ENCODE measurements around the gene FAM210B.
"Not testable (repeated sequence)": the region's sequence is repeated elsewhere in the genome, so short reads cannot be mapped to it uniquely, and the experiment has no call there.

The FAM210B gene

GRCh38 chr20:56361900-56362299 lies 3.1 kb downstream of the FAM210B start:
- DNase-seq, result no peak

GRCh38 chr20:56362833-56363413 lies 4.1 kb downstream of the FAM210B start:
- no peak for DNase-seq

- DNase-seq, result no peak
These were observed 4.7 kb downstream of the FAM210B start for GRCh38 chr20:56363491-56363890.

GRCh38 chr20:56368351-56369134 lies 9.8 kb downstream of the FAM210B start:
- DNase-seq, result no peak

DNA sequence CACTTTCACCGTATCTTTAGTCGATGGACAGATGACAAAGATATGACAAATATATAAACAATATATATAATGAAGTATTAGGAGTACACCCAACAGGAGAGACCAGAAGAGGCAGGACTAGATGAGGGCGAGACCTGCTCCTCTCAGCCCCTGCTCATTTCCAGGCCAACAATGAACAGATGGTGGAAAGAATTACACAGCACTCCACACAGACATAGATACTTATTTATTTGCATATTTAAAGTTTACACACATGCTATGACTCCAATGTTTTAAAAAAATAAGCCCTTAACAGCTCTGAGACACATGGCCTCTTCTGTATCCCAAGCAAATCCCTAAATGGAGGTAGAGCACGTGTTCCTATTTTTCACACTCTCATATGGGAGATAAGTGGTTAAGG lies 10.4 kb downstream of the FAM210B start:
- DNase-seq, result no peak

GRCh38 chr20:56371977-56372376 lies 13.2 kb downstream of the FAM210B start:
- DNase-seq, result no peak

- DNase-seq, result no peak
These were observed 14.1 kb downstream of the FAM210B start for GRCh38 chr20:56372850-56373249.

DNA sequence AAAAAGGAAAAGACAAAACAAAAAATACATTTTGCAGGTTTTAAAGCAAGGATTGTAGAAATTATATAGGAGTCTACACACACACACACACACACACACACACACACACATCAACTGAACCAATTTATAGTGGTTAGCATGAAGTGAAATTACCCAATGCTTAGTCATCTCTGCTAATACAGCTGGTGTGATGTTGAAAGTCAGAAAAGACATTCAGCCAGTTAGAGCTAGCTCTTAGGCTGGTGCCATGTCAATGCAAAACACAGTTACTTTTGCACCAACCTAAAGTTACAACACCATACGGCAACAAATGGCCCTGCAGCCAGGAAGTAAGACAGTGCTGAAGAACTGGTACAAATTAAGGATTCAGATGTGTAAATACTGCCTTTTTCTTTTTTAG lies 15.2 kb downstream of the FAM210B start:
- DNase-seq, result no peak

DNA sequence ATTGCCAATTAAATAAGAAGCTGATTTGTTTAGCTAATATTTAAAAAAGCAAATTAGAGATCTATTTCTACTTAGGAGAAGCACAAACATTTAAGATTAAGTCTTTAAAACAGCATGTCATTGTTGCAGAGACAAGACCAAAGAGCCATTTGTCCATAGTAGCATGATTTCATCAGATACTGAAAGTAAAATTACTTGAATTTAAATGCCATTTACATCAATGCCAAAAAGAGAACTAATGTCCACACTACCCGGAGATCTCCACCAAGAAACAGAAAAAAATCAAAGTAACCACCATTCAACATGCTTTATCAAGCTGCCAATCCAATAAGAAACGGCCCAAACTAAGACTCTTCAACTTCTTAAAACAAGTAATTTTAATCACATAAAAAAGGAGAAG lies 17.6 kb downstream of the FAM210B start:
- no peak for DNase-seq

- DNase-seq, result no peak
These were observed 19.6 kb downstream of the FAM210B start for GRCh38 chr20:56378386-56378785.

GRCh38 chr20:56380375-56380774 lies 21.6 kb downstream of the FAM210B start:
- no peak for DNase-seq

DNA sequence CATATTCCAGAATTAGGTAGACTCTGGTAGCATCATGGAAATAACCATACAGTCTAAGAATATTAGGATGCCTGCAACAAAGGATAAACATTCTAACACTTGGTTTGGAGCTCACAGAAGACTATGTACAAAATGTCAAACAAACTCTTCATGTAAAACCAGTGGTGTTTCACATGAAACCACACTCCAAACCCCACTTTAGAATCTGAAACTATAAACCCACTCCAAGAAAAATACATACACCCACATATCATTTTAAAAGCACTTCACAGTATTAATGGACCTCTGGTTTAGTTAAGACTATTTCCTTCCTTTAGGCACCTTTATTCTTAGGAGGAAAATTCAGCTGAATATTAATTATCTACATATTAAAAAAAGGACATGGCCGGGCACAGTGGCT lies 22.7 kb downstream of the FAM210B start:
- no peak for DNase-seq

- DNase-seq, result no peak
These were observed 23.9 kb downstream of the FAM210B start for GRCh38 chr20:56382696-56383095.

DNA sequence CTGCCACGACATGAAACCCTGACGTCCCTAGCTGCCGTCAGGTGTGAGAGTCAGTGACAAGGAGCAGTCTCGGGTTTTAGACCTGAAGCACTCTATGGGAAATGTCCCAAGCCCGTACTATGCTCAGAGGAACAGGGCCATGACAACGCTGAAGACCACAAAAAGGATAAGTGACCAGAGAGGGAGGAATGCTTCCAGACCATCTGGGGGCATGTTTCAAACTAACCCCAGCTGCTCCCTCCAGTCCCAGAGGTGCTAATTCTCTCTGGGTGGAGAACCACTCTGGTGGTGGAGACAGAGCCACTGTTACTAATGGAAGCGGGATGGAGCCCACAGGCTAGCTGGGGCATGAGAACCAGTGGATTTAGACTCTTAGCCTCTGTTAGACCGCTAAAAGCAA lies 24.6 kb downstream of the FAM210B start:
- no peak for DNase-seq

GRCh38 chr20:56385130-56385529 lies 26.4 kb downstream of the FAM210B start:
- DNase-seq, result no peak

- no peak for DNase-seq
These were observed 27.4 kb downstream of the FAM210B start for GRCh38 chr20:56386219-56386618.

GRCh38 chr20:56388882-56389281 lies 30.1 kb downstream of the FAM210B start:
- no peak for DNase-seq

DNA sequence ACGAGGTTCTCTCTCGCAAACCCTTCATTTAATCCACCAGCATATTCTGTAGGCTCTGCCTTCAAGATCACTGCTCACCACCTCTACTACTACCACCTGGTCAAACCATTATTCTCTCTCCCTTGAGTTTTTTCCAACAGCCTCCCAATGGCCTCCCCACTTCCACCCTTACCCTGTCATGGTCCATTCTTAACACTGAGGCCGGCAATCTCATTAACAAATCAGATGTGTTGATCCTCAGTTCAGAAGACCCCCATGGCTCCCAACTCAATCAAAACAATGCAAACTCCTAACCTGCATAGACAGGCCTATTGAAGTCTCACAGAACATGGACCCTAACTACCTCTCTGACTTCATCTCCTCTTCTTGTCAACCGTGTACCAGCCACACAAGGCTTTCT lies 31.0 kb downstream of the FAM210B start:
- DNase-seq, result no peak

DNA sequence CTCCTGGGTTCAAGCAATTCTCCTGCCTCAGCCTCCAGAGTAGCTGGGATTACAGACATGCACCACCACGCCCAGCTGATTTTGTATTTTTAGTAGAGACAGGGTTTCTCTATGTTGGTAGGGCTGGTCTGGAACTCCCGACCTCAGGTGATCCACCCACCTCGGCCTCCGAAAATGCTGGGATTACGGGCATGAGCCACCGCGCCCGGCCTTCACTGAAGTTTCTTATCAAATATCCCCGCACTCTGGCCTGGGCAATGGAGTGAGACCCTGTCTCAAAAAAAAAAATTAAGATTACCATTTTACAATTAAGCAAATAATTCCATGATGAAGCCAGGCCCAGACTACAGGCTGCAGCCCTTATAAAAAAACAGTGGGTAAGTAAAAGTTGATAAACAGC lies 31.6 kb downstream of the FAM210B start:
- not testable (repeated sequence) for DNase-seq

GRCh38 chr20:56391037-56391436 lies 32.3 kb downstream of the FAM210B start:
- DNase-seq, result no peak

GRCh38 chr20:56391596-56392131 lies 32.9 kb downstream of the FAM210B start:
- DNase-seq, result no peak

- DNase-seq, result peak; percentile 97
These were observed 33.5 kb downstream of the FAM210B start, which contains the start of the genes AURKA and CSTF1 for GRCh38 chr20:56392132-56392880. Gene AURKA, minus strand, starts transcription at chr20:56392215. Its CDS starts 4,018 bp downstream, at chr20:56388197. Gene CSTF1, plus strand, starts transcription at chr20:56392645. Its CDS starts 2,908 bp downstream, at chr20:56395553.

GRCh38 chr20:56392881-56393482 lies 34.2 kb downstream of the FAM210B start:
- DNase-seq, result no peak

Measured in COR-L47 (cell line).